Gastrocnemius medialis (tissue), 4 donors: ENCODE results near the gene TSSK6.

Experiments used
- POLR2A ChIP-seq, 2 donors: fragments of 450-650 bp; IDR thresholded peaks; one replicate each; pipeline ENCODE4 v1.6.1; 2017; ENCODE audit warnings: antibody characterized with exemption in 2 of 2, mild to moderate bottlenecking in 2 of 2, moderate library complexity in 2 of 2
- TF ChIP-seq, protein P1 (sequence below), 5 experiments: fragments of 450-650 bp in 3 of 5; fragments of 200-600 bp in 2 of 5; sonication (generic) in 2 of 5; IDR thresholded peaks in 4 of 5; conservative IDR thresholded peaks in 1 of 5; 1 replicate in 4 of 5; 2 replicates in 1 of 5; pipeline ENCODE4 v1.5.1; 2016 to 2019; ENCODE audit warnings: antibody characterized with exemption in 5 of 5, mild to moderate bottlenecking in 3 of 5, moderate library complexity in 3 of 5

DNA sequence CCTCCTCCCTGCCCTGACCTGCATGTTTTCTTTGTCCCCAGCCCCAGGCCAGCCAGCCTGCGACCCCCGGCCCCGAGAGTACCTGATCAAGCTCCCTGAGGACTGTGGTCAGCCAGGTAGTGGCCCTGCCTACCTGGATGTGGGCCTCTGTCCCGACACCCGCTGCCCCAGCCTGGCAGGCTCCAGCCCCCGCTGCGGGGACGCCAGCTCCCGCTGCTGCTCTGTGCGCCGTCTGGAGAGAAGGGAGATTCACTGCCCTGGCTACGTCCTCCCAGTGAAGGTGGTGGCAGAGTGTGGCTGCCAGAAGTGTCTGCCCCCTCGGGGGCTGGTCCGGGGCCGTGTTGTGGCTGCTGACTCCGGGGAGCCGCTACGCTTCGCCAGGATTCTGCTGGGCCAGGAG, 28.3 kb upstream of the TSSK6 start:
- no peak for TF ChIP-seq POLR2A (IDR thresholded peaks at IDR 0.05)
- TF ChIP-seq, protein P1, sequence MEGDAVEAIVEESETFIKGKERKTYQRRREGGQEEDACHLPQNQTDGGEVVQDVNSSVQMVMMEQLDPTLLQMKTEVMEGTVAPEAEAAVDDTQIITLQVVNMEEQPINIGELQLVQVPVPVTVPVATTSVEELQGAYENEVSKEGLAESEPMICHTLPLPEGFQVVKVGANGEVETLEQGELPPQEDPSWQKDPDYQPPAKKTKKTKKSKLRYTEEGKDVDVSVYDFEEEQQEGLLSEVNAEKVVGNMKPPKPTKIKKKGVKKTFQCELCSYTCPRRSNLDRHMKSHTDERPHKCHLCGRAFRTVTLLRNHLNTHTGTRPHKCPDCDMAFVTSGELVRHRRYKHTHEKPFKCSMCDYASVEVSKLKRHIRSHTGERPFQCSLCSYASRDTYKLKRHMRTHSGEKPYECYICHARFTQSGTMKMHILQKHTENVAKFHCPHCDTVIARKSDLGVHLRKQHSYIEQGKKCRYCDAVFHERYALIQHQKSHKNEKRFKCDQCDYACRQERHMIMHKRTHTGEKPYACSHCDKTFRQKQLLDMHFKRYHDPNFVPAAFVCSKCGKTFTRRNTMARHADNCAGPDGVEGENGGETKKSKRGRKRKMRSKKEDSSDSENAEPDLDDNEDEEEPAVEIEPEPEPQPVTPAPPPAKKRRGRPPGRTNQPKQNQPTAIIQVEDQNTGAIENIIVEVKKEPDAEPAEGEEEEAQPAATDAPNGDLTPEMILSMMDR (IDR thresholded peaks at IDR 0.05 in 4 of 5, conservative IDR thresholded peaks at IDR 0.05 in 1 of 5), result no peak
